ENCODE data around the gene DHX9.
"Not testable (repeated sequence)": the region's sequence is repeated elsewhere in the genome, so short reads cannot be mapped to it uniquely, and the experiment has no call there.

The DHX9 gene

GRCh38 chr1:182890927-182891610 is 51.9 kb downstream of the DHX9 start:
- DNase-seq = no peak

DNA sequence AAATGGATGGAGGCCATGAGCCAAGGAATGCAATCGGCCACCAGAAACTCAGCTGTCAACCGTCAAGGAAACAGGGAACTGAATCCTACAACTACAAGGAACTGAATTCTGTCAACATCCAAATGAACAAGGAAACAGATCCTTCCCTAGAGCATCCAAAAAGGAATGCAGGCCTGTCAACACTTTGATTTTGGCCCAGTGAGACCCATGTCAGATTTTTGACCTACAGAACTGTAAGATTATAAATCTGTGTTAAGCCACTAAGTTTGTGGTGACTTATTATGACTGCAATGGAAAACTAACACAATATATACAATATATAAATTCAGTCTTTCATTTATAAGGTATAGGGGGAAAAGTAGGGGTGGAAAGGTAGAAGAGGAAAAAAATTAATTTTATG is 58.5 kb downstream of the DHX9 start:
- DNase-seq = no peak

GRCh38 chr1:182901946-182902345 is 62.8 kb downstream of the DHX9 start:
- DNase-seq = not testable (repeated sequence)

DNA sequence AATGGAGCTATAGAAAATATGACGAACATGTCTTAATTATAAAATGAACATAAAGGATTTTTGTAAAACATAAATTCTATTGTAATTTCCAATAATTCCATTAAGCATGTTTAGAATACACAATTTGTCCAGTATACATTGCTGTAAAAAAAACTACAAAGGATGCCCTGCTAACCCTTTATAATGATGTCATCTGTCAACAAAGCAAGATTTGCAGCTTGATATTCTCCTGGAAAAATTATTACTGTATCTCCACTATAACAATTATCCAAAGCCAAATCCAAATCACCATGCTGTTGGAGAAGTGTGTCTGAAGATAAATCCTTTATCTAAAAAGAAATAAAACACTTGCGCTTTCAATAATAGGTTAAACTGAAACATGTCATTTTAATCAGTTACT is 66.2 kb downstream of the DHX9 start:
- no peak for DNase-seq

- no peak for DNase-seq
Measured at GRCh38 chr1:182909578-182909977, 70.4 kb downstream of the DHX9 start.

- DNase-seq = no peak
Measured at GRCh38 chr1:182910143-182910542, 71.0 kb downstream of the DHX9 start.

GRCh38 chr1:182913401-182913800 is 74.3 kb downstream of the DHX9 start:
- DNase-seq = no peak

DNA sequence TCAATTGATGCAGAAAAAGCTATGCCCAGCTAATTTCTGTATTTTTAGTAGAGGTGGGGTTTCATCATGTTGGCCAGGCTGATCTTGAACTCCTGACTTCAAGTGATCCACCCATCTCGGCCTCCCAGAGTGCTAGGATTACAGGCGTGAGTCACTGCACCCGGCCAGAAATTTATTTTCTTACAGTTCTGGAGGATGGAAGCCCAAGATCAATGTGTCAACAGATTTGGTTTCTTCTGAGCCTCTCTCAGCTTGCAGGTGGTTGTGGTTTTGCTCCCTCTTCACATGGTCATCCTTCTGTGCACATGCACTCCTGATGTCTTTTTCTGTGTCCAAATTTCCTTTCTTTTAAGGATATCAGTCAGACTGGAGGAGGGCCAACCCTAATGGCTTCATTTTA is 78.2 kb downstream of the DHX9 start:
- DNase-seq = no peak

GRCh38 chr1:182925661-182926060 is 86.5 kb downstream of the DHX9 start:
- DNase-seq = no peak

- no peak for DNase-seq
Measured at GRCh38 chr1:182927693-182928433, 88.7 kb downstream of the DHX9 start.

- DNase-seq = no peak
Measured at GRCh38 chr1:182930985-182931384, 91.8 kb downstream of the DHX9 start.

DNA sequence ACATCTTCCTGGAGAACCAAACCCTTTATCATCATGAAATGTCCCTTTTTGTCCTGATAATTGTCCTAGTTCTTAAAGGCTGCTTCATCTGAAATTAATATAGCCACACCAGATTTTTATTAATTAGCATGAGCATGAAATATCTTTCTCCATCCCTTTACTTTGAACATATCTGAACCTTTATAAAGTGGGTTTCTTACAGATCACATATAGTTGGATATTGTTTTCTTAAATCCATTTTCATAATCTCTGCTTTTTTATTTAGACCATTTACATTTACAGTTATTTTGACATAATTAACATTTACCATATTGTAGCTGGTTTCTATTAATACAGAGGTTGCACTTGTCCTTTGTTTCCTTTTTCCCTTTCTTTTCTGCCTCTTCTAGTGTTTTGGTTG is 96.6 kb downstream of the DHX9 start:
- DNase-seq = no peak
